C4-2B (cell line): ENCODE measurements around the gene ZNF804A.

Experiments used
- CTCF ChIP-seq: fragments of 450-650 bp; conservative IDR thresholded peaks from 2 replicates; pipeline ENCODE4 v1.5.1; 2017; ENCODE audit warnings: mild to moderate bottlenecking
- ZFX ChIP-seq: fragments of 450-650 bp; IDR thresholded peaks from 2 replicates; pipeline ENCODE4 v1.6.1; 2017

DNA sequence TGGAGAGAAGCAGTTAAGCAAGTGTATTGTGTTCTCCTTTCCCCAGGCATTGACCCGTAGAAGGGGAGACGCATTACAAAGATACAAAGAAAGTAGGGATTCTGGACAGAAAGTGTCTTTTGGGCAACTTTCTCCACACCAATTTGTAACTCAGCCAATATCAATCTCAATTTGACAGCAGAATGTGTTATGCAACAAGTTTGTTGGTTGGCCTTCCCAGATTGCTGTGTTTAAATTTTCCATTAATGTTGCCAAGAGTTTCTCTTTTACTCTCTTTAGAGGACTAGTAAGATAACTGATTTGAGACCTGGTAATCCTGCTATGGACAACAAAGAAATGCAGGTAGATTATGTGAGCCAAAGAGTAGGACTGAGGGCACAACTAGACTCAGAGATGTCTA is 279.6 kb downstream of the ZNF804A start:
- TF ChIP-seq CTCF (no peak), ZFX (no peak)
